Brain microvascular endothelial cell (primary cell): ENCODE measurements around the gene SPATA6.

Experiments used
- DNase-seq: peaks from one replicate; pipeline ENCODE4 v3.0.0-alpha.2; 2020
- H3K27ac ChIP-seq: fragments of 250-450 bp; sonication (Bioruptor Pico); 2 replicates; pipeline ENCODE4 v1.5.1; 2020; ENCODE audit warnings: mild to moderate bottlenecking, moderate library complexity
- H3K27me3 ChIP-seq: fragments of 250-450 bp; sonication (Bioruptor Pico); replicated peaks from 2 replicates; pipeline ENCODE4 v1.5.1; 2020; ENCODE audit warnings: mild to moderate bottlenecking
- H3K36me3 ChIP-seq: fragments of 250-450 bp; sonication (Bioruptor Pico); replicated peaks from 2 replicates; pipeline ENCODE4 v1.5.1; 2020; ENCODE audit warnings: mild to moderate bottlenecking
- H3K4me3 ChIP-seq: 2 replicates; pipeline ENCODE4 v1.5.1; 2011; ENCODE audit warnings: low read depth, mild to moderate bottlenecking, control low read depth, low read length, moderate library complexity
- in situ Hi-C: cut with HindIII; loops from 2 replicates; pipeline ENCODE4 v1.10.0; 2017; ENCODE audit warnings: low sequenced_read_pairs, low pct_ligation_motif_present
- TF ChIP-seq, protein P1 (sequence below): IDR thresholded peaks from 2 replicates; pipeline ENCODE4 v1.5.1; 2011; ENCODE audit warnings: low read depth, mild to moderate bottlenecking, moderate library complexity, low read length, control low read depth, inconsistent platforms; ENCODE audit errors: missing control alignments

The SPATA6 gene

DNA sequence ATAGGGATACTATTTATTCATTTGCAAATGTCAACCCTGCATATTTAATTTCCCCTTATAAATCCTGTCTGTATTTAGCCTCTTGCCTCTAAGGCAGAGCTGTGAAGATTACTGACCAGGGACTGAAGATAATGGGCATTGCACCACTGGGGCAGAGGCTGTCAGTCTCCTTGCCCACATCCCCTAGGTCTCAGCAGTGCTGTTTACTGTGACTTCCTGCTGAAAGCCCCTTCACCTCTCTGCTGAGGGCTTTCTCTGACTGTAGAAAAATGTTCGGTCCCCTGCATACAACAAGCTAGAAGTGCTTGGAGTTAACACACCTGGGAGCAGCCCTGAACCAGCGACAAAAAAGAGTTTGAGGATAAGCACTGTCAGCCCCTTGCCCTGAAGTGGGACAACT lies 220.7 kb downstream of the SPATA6 start:
- TF ChIP-seq, protein P1, sequence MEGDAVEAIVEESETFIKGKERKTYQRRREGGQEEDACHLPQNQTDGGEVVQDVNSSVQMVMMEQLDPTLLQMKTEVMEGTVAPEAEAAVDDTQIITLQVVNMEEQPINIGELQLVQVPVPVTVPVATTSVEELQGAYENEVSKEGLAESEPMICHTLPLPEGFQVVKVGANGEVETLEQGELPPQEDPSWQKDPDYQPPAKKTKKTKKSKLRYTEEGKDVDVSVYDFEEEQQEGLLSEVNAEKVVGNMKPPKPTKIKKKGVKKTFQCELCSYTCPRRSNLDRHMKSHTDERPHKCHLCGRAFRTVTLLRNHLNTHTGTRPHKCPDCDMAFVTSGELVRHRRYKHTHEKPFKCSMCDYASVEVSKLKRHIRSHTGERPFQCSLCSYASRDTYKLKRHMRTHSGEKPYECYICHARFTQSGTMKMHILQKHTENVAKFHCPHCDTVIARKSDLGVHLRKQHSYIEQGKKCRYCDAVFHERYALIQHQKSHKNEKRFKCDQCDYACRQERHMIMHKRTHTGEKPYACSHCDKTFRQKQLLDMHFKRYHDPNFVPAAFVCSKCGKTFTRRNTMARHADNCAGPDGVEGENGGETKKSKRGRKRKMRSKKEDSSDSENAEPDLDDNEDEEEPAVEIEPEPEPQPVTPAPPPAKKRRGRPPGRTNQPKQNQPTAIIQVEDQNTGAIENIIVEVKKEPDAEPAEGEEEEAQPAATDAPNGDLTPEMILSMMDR: no peak
- DNase-seq: no peak
- Histone ChIP-seq H3K27ac (no peak overlapping the region), H3K27me3 (no peaks in the 10 kb centered on the region), H3K36me3 (no peaks in the 10 kb centered on the region), H3K4me3 (no peak overlapping the region)
- in situ Hi-C loops: no loop called here

DNA sequence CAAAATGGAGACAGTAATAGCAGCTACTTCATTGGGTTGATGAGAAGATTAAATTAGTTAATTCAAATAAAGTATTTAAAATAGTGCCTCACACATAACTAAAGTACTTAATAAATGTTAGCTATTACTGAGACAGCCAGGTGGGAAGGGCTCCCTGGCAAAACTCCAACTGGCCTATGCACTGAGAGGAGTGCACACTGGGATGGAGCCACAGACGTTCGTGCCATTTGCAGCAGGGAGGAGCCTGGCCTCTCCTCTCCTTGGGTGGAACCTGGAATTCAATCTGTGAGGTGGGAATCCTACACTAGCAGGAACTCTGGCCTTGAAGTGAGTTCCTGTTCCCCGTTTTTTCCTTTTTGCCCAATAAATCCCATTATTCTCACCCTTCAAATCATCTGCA lies 221.4 kb downstream of the SPATA6 start:
- Histone ChIP-seq H3K27ac (no peak overlapping the region), H3K4me3 (no peak overlapping the region), H3K36me3 (no peaks in the 10 kb centered on the region), H3K27me3 (no peaks in the 10 kb centered on the region)
- TF ChIP-seq, protein P1: no peak
- in situ Hi-C loops: no loop called here
- no peak for DNase-seq

DNA sequence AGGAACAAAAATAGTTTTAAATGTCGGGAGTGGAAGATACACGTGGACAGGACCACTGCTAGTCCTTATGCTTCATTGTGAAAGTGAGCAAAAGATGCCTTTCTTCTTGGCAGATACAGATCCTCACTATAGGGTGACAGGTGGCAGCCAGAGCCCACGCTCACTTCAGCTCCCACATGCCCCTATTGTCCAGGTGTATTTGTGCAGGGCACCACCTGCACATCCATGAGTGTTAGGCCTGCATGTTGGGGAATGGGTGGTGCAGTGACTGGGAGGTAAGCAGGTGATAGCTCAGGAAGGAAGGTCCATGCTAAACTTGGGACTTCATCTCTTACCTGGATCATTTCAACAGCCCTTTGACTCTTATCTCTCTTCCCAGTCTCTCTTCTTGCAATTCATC lies 222.1 kb downstream of the SPATA6 start:
- Histone ChIP-seq H3K36me3 (no peaks in the 10 kb centered on the region), H3K4me3 (no peak overlapping the region), H3K27ac (no peak overlapping the region), H3K27me3 (no peaks in the 10 kb centered on the region)
- in situ Hi-C loops: no loop called here
- TF ChIP-seq, protein P1: no peak
- DNase-seq: no peak

DNA sequence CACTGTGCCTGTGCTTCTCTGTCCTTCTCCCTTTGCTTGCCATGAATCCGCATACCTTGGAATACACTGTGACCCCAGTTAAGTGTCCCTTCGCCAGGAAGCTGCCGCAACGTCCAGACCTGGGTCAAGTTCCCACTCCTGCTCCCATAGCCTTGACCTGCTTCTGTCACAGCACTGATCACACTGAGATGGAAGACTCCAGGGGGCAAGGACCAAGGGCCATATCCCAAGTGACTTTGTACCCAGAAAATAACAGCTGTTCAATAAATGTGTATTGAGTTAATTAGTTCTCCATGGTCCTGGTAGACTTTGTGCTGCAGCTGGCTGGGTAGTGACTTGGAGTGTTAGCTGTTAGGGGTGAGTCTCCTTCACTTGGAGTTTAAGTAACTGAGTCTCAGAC lies 223.6 kb downstream of the SPATA6 start:
- in situ Hi-C loops: no loop called here
- no peaks in the 10 kb centered on the region for H3K27me3 ChIP-seq
- H3K36me3 ChIP-seq: no peaks in the 10 kb centered on the region
- no peak for DNase-seq
- H3K4me3 ChIP-seq: no peak overlapping the region
- H3K27ac ChIP-seq: no peak overlapping the region
- TF ChIP-seq, protein P1: no peak

DNA sequence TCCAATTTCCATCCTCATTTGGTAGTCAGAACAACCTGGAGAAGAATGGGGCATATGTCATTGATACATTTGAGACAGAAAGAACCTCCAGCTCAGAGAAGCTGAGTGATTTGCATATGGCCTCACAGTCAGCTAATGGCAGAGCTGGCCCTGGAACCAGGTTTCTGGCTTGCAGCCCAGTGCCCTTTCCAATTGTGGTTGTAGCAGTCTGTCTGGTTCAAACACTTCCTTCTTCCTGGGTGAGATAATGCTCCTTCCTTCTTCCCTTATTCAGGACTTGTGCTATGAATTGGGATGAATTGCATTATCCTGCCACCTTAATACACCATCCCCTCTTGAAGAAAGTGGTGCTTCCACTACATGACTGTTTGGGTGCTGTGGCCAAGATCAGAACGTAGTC lies 225.3 kb downstream of the SPATA6 start:
- Histone ChIP-seq H3K27ac (no peak overlapping the region), H3K36me3 (no peaks in the 10 kb centered on the region), H3K4me3 (no peak overlapping the region), H3K27me3 (no peaks in the 10 kb centered on the region)
- no peak for DNase-seq
- TF ChIP-seq, protein P1: no peak
- in situ Hi-C loops: no loop called here
